HepG2 (cell line): ENCODE results near the gene CADPS2. TPM values are rescaled to one million over a fixed set of nuclear protein-coding genes. Genes with fewer than 3 reads are reported as not detected.
"Not testable (repeated sequence)": the region's sequence is repeated elsewhere in the genome, so short reads cannot be mapped to it uniquely, and the experiment has no call there.

Experiments used
- ARNTL ChIP-seq: sonication (generic); formaldehyde crosslinking; IDR thresholded peaks from 2 replicates; pipeline ENCODE4 v1.4.0; 2020; ENCODE audit warnings: mild to moderate bottlenecking, missing genetic modification reagents
- ATF7 ChIP-seq, 2 experiments: fragments of 450-650 bp in 1 of 2; sonication (generic) in 1 of 2; formaldehyde crosslinking in 1 of 2; IDR thresholded peaks; 2 replicates each; pipeline versions ENCODE4 v1.4.0 to v1.6.1; 2016 to 2020; ENCODE audit warnings: antibody characterized with exemption in 1 of 2, mild to moderate bottlenecking in 1 of 2, missing genetic modification reagents in 1 of 2
- HOXA3 ChIP-seq: sonication (generic); formaldehyde crosslinking; IDR thresholded peaks from 2 replicates; pipeline ENCODE4 v1.5.0; 2020; ENCODE audit warnings: missing genetic modification reagents
- KDM3A ChIP-seq: IDR thresholded peaks from 2 replicates; pipeline ENCODE4 v1.6.1; 2018; ENCODE audit warnings: low read depth, missing compliant biosample characterization
- KDM6A ChIP-seq: IDR thresholded peaks from 2 replicates; pipeline ENCODE4 v1.6.1; 2016; ENCODE audit warnings: low read depth
- NFIC ChIP-seq: IDR thresholded peaks from 2 replicates; pipeline ENCODE4 v1.6.1; 2012; ENCODE audit warnings: mild to moderate bottlenecking, low read length, inconsistent platforms
- NR2F6 ChIP-seq, 2 experiments: IDR thresholded peaks; 2 replicates each; pipeline ENCODE4 v1.6.1; 2016; ENCODE audit warnings: antibody characterized with exemption in 1 of 2, mild to moderate bottlenecking in 1 of 2
- ONECUT2 ChIP-seq: sonication (generic); formaldehyde crosslinking; IDR thresholded peaks from 2 replicates; pipeline ENCODE4 v1.4.0; 2020; ENCODE audit warnings: missing genetic modification reagents
- TCF12 ChIP-seq, 2 experiments: fragments of 450-650 bp in 1 of 2; sonication (generic) in 1 of 2; formaldehyde crosslinking in 1 of 2; IDR thresholded peaks; 2 replicates each; pipeline versions ENCODE4 v1.6.1 to v1.8.0; 2017 to 2022; ENCODE audit warnings: antibody characterized with exemption in 1 of 2, mild to moderate bottlenecking in 1 of 2, missing genetic modification reagents in 1 of 2, moderate library complexity in 1 of 2
- THAP11 ChIP-seq: IDR thresholded peaks from 2 replicates; pipeline ENCODE4 v1.6.1; 2016; ENCODE audit warnings: missing biosample characterization, missing genetic modification reagents
- ZNF232 ChIP-seq: sonication (generic); formaldehyde crosslinking; IDR thresholded peaks from 2 replicates; pipeline ENCODE4 v1.4.0; 2020; ENCODE audit warnings: missing genetic modification reagents, borderline replicate concordance
- polyA plus RNA-seq, 8 experiments: library from polyadenylated mRNA; depleted of rRNA in 3 of 8; stranded (reverse) in 7 of 8; unstranded in 1 of 8; fragments of >200 nt; fragmentation: Illumina TruSeq in 4 of 8; extraction: Trizol in 4 of 8; gene quantifications; 2 replicates each; pipeline versions ENCODE4 v1.2.1 to v1.2.3, GENCODE V29; 2011 to 2016; ENCODE audit warnings: low read depth in 4 of 8, missing spikeins in 1 of 8, mixed read lengths in 1 of 8; ENCODE audit not compliant: insufficient read depth in 1 of 8
- total RNA-seq, 5 experiments: library from RNA; depleted of rRNA; stranded (reverse); fragments of >200 nt; fragmentation: Illumina TruSeq; extraction: Trizol; gene quantifications; 2 replicates each; pipeline ENCODE4 v1.2.3, GENCODE V29; 2016; ENCODE audit warnings: low read depth in 1 of 5
- TF ChIP-seq, protein P1 (sequence below): sonication (generic); formaldehyde crosslinking; IDR thresholded peaks from 2 replicates; pipeline ENCODE4 v1.8.0; 2022; ENCODE audit warnings: missing genetic modification reagents, mild to moderate bottlenecking, moderate library complexity, borderline replicate concordance
- TF ChIP-seq, protein P2 (sequence below): sonication (generic); formaldehyde crosslinking; IDR thresholded peaks from 2 replicates; pipeline ENCODE4 v1.4.0; 2020; ENCODE audit warnings: missing genetic modification reagents, low read depth, mild to moderate bottlenecking, borderline replicate concordance
- TF ChIP-seq, protein P3 (sequence below): sonication (generic); formaldehyde crosslinking; IDR thresholded peaks from 2 replicates; pipeline ENCODE4 v1.4.0; 2020; ENCODE audit warnings: missing genetic modification reagents, mild to moderate bottlenecking, borderline replicate concordance
- TF ChIP-seq, protein P4 (sequence below): sonication (generic); formaldehyde crosslinking; IDR thresholded peaks from 2 replicates; pipeline ENCODE4 v1.4.0; 2020; ENCODE audit warnings: low read depth, missing genetic modification reagents
- TF ChIP-seq, protein P5 (sequence below): IDR thresholded peaks from 2 replicates; pipeline ENCODE4 v1.6.1; 2018; ENCODE audit warnings: missing genetic modification reagents, mild to moderate bottlenecking, missing compliant biosample characterization
- TF ChIP-seq, protein P6 (sequence below): IDR thresholded peaks from 2 replicates; pipeline ENCODE4 v1.6.1; 2016; ENCODE audit warnings: low read depth, borderline replicate concordance

CADPS2 gene
- total and polyA plus RNA-seq, 2 of the 13 experiments (the other 11 are each of a cell fraction or from before 2014, with no cell fraction given) = 17.6 to 43.8 TPM

DNA sequence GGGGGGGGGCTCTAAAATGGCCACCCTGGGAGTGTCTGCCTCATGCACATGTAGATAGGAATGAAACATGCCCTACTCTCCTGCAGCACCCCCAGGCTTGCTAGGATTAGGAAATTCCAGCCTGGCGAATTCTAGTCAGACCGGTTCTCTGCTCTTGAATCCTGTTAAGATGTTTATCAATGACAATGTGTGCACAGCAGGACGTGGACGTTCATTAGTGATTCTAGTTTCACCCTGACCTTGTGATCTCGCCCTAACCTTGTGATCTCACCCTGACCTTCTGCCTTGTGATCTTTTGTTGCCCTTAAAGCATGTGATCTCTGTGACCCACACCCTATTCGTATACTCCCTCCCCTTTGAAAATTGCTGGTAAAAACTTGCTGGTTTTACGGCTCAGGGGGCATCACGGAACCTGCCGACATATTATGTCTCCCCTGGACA lies 207.0 kb downstream of the CADPS2 start (continued):
- TF ChIP-seq THAP11 (CRISPR knock-in tag) (peak; percentile 44; the same call in 1 of the 2 replicates), NR2F6 (IDR thresholded peaks at IDR 0.05) (peak; percentile 98), NR2F6 (CRISPR knock-in tag; IDR thresholded peaks at IDR 0.05) (peak; percentile 100), KDM6A (CRISPR knock-in tag) (peak; percentile 64; the same call in 1 of the 2 replicates), ATF7 (IDR thresholded peaks at IDR 0.05) (peak; percentile 84), ATF7 (CRISPR knock-in tag; IDR thresholded peaks at IDR 0.05) (peak; percentile 90), ONECUT2 (CRISPR knock-in tag) (0 out of 2 replicates have a peak, but pooled peaks have one; percentile 11), HOXA3 (CRISPR knock-in tag) (peak; percentile 85), TCF12 (CRISPR knock-in tag; IDR thresholded peaks at IDR 0.05) (0 out of 2 replicates have a peak, but pooled peaks have one; percentile 68), ARNTL (CRISPR knock-in tag) (peak; percentile 67; the same call in 1 of the 2 replicates), NFIC (peak; percentile 75), KDM3A (peak; percentile 44; the same call in 1 of the 2 replicates), ZNF232 (CRISPR knock-in tag) (0 out of 2 replicates have a peak, but pooled peaks have one; percentile 42)
- TF ChIP-seq, protein P1, sequence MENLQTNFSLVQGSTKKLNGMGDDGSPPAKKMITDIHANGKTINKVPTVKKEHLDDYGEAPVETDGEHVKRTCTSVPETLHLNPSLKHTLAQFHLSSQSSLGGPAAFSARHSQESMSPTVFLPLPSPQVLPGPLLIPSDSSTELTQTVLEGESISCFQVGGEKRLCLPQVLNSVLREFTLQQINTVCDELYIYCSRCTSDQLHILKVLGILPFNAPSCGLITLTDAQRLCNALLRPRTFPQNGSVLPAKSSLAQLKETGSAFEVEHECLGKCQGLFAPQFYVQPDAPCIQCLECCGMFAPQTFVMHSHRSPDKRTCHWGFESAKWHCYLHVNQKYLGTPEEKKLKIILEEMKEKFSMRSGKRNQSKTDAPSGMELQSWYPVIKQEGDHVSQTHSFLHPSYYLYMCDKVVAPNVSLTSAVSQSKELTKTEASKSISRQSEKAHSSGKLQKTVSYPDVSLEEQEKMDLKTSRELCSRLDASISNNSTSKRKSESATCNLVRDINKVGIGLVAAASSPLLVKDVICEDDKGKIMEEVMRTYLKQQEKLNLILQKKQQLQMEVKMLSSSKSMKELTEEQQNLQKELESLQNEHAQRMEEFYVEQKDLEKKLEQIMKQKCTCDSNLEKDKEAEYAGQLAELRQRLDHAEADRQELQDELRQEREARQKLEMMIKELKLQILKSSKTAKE (CRISPR knock-in tag) = peak; percentile 74; the same call in 1 of the 2 replicates
- TF ChIP-seq, protein P2, sequence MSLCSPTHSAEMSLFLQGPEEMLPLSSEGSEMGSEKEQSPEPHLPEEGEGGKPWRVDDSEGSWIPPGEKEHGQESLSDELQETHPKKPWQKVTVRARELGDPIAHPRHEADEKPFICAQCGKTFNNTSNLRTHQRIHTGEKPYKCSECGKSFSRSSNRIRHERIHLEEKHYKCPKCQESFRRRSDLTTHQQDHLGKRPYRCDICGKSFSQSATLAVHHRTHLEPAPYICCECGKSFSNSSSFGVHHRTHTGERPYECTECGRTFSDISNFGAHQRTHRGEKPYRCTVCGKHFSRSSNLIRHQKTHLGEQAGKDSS (CRISPR knock-in tag) = peak; percentile 34; the same call in 1 of the 2 replicates
- not testable (repeated sequence) for TF ChIP-seq TCF12 (IDR thresholded peaks at IDR 0.05)
- TF ChIP-seq, protein P3, sequence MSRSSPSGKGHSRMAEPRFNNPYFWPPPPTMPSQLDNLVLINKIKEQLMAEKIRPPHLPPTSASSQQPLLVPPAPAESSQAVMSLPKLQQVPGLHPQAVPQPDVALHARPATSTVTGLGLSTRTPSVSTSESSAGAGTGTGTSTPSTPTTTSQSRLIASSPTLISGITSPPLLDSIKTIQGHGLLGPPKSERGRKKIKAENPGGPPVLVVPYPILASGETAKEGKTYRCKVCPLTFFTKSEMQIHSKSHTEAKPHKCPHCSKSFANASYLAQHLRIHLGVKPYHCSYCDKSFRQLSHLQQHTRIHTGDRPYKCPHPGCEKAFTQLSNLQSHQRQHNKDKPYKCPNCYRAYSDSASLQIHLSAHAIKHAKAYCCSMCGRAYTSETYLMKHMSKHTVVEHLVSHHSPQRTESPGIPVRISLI (CRISPR knock-in tag) = peak; percentile 46; the same call in 1 of the 2 replicates
- TF ChIP-seq, protein P4, sequence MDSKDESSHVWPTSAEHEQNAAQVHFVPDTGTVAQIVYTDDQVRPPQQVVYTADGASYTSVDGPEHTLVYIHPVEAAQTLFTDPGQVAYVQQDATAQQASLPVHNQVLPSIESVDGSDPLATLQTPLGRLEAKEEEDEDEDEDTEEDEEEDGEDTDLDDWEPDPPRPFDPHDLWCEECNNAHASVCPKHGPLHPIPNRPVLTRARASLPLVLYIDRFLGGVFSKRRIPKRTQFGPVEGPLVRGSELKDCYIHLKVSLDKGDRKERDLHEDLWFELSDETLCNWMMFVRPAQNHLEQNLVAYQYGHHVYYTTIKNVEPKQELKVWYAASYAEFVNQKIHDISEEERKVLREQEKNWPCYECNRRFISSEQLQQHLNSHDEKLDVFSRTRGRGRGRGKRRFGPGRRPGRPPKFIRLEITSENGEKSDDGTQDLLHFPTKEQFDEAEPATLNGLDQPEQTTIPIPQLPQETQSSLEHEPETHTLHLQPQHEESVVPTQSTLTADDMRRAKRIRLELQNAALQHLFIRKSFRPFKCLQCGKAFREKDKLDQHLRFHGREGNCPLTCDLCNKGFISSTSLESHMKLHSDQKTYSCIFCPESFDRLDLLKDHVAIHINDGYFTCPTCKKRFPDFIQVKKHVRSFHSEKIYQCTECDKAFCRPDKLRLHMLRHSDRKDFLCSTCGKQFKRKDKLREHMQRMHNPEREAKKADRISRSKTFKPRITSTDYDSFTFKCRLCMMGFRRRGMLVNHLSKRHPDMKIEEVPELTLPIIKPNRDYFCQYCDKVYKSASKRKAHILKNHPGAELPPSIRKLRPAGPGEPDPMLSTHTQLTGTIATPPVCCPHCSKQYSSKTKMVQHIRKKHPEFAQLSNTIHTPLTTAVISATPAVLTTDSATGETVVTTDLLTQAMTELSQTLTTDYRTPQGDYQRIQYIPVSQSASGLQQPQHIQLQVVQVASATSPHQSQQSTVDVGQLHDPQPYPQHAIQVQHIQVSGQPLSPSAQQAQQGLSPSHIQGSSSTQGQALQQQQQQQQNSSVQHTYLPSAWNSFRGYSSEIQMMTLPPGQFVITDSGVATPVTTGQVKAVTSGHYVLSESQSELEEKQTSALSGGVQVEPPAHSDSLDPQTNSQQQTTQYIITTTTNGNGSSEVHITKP = peak; percentile 74
- TF ChIP-seq, protein P5, sequence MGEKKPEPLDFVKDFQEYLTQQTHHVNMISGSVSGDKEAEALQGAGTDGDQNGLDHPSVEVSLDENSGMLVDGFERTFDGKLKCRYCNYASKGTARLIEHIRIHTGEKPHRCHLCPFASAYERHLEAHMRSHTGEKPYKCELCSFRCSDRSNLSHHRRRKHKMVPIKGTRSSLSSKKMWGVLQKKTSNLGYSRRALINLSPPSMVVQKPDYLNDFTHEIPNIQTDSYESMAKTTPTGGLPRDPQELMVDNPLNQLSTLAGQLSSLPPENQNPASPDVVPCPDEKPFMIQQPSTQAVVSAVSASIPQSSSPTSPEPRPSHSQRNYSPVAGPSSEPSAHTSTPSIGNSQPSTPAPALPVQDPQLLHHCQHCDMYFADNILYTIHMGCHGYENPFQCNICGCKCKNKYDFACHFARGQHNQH (CRISPR knock-in tag) = peak; percentile 62; the same call in 1 of the 2 replicates
- TF ChIP-seq, protein P6, sequence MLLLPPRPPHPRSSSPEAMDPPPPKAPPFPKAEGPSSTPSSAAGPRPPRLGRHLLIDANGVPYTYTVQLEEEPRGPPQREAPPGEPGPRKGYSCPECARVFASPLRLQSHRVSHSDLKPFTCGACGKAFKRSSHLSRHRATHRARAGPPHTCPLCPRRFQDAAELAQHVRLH = peak; percentile 57; the same call in 1 of the 2 replicates
